HUDEP-2 (cell line): ENCODE measurements around the gene TPSB2.
"Not testable (repeated sequence)": the region's sequence is repeated elsewhere in the genome, so short reads cannot be mapped to it uniquely, and the experiment has no call there.

Source experiments
- DNase-seq, 76 experiments: peaks; one replicate each; lab custom pipeline; 2025; ENCODE audit not compliant: unreplicated experiment in 76 of 76; lab: John Stamatoyannopoulos, UW

TPSB2 gene

GRCh38 chr16:1189455-1189854, 40.5 kb downstream of the TPSB2 start:
- DNase-seq = no peak

GRCh38 chr16:1188432-1189189, 41.4 kb downstream of the TPSB2 start:
- DNase-seq = peak in 43 of 76 experiments; percentile 9 to 65 (median 37)

GRCh38 chr16:1185460-1186207, 44.4 kb downstream of the TPSB2 start:
- DNase-seq = not testable (repeated sequence)

- DNase-seq = no peak
Observed at GRCh38 chr16:1184980-1185379, 45.0 kb downstream of the TPSB2 start.

- DNase-seq = no peak
Observed at GRCh38 chr16:1184156-1184868, 45.7 kb downstream of the TPSB2 start.

GRCh38 chr16:1182950-1183907, 46.8 kb downstream of the TPSB2 start:
- no peak for DNase-seq

GRCh38 chr16:1182316-1182671, 47.7 kb downstream of the TPSB2 start:
- no peak for DNase-seq

- DNase-seq = no peak
Observed at GRCh38 chr16:1181404-1182315, 48.3 kb downstream of the TPSB2 start.

GRCh38 chr16:1180549-1181403, 49.2 kb downstream of the TPSB2 start:
- peak in 12 of 76 experiments; percentile 18 to 88 (median 71) for DNase-seq
